Activated CD8-positive, alpha-beta memory T cell treated with anti-CD3 and anti-CD28 coated beads, Interleukin-2, amount 50 U/mL, for 4 hours (primary cell): Measurements from ENCODE around the gene TARS3.
"Not testable (repeated sequence)": the region's sequence is repeated elsewhere in the genome, so short reads cannot be mapped to it uniquely, and the experiment has no call there.

Experiments used
- DNase-seq: peaks from one replicate; pipeline ENCODE4 v3.0.0-alpha.2; 2020

Gene TARS3

DNA sequence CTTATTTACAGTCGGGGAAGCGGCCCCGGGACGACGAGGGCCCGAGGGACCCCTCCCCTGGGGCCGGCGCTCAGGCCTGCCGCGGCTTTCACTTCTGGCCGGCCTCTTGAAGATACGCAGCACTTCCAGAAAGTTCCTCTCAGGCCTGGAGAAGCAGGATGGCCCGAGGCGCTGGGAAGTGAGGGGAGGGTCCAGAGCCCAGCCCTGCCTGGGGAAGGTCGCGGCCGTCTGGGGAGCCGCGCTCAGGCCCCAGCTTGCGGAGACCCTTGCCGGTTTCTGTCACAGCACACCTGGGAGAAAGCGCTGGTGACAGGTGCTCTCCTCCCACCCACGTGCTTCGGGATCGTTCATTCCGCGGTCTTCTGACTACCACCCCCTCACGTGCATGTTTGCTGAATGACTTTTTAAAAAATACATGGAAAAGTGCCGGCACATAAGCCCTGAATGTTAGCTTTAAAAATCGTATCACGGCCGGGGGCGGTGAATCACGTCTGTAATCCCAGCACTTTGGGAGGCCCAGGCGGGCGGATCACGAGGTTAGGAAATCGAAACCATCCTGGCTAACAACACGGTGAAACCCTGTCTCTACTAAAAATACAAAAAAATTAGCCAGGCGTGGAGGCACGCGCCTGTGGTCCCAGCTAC, 71.4 kb downstream of the TARS3 start:
- peak; percentile 36 for DNase-seq

DNA sequence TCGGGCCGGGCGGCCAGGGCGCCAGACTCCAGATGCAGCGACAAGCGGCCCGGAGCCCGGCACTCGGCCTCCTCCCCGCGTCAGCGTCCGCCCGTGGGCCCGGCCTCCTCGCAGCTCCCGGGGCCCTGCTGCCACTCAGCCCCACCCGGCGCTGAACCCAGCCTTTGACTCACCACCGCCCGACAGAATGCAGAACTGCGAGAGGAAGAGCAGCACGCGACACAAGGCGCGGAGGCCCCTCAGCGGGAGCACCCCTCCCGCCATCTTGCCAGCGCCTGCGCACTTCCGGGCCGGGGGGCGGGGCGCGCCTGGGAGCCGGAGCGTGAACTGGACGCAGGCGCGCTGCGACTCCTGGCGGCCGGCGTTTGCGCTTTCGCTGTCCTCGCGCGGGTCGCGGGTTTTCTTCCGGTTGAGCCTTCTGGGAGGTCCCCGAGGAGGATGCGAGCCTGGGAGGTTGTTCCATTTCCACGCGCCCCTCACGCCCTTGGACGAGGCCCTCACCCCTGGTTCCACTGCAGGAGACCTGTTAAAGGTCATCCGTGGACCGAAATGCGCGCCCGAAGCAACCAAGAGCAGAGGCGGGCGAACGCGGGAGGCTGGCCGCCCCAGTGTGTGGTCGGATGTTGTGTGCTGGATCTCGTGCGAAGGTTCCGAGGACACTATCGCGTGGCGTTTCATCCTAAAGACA, 72.0 kb downstream of the TARS3 start, which contains the start of gene TM2D3:
TSS of gene TM2D3 (minus strand) at position 284 of the 688 bp plus-strand sequence. CDS start at position 264, 20 bp downstream.
- peak; percentile 96 for DNase-seq

DNA sequence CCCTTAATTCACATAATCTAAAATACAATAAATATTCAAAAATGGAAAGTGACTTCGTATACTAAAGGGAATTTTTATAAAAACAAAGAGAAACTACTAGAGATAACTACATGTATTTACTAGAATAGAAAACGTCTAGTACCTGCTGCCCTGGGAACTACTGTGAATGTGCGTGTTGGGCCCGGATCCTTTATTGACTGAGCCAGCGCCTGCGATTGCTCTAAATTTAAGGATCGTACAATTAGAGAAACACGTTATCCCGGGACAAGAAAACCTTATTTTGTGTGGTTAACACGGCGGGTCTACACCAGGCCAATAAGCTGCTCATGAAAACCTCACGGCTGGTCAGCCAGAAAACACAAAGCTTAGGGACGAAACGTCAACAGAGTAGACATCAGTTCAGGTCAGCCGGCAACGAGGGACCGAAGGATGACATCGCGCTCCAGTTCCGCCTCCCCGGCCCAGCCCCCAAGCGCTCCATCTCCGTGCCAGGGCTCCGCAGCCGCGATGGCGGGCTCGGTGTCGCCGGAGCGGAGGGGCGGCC, 72.6 kb downstream of the TARS3 start:
- DNase-seq, result no peak

DNA sequence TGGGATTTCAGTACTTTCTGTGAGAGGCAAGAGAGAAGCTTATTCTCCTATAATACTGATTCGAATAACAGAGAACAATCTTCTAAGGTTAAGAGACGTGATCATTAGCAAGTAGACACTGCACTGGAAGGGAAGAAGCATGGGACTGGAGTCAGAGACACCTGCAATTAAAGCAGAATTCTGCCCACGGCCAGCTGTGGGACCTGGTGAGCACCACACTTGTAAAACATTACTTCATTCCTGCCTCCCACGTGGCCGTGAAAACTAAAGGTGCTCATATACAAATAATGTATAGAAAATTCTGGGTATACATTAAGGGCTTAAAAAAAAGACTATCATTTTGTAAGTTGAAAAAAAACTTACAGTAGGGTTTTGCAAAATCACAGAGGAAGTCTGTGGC, 74.1 kb downstream of the TARS3 start:
- no peak for DNase-seq

DNA sequence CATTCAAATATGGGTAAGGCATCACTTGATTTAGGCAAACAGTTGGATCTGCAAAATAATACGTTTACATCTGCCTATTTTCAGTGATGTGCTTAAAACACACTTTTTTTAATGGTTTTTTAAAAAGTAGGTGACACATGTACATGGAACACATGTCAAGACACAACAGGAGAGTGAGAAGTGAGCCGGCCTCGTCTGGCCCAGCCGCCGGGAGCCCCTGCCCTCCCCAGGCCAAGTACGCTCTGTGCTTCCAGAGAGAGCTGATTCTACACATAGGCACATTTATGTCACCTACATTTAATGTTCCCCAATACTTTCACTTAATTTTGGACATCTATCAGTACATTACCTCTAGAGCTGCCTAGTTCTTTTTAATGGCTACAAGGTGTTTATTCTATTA, 75.9 kb downstream of the TARS3 start:
- DNase-seq, result no peak

DNA sequence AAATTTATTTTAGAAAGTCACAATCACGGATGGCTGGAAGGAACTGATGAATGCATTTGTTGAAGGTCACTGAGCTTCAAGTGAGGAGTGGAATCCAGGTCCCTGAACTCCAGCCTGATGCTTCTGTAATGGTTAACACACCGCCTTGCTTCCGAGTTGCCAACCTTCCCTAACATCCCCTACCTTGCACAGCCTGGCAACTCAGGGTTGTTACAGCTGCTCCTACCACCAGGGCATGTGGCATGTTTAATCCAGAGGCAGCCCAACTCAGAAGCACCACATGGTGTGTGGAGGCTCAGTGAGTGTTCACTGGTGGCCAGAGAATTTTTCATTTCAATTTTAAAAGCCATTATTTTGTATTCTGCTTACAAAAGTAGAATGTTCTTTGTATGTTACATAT, 77.0 kb downstream of the TARS3 start:
- no peak for DNase-seq

DNA sequence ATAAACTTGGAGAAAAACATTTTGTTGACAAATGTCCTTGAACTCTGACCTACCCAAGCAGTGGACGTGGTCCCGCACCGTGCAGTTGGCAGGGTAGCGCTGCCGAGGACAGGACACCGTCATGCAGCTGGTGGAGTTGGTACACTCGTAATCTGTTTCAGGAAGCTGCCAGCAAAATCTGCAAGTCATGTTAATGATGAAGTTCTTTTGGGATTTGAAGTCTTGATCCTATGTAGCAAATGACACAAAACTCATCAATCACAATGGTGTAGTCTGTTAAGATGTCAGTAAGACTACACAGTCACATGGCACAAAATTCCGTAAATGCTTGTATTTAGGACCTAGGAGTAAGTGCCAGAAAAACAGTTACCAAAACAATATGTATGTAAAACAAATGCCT, 77.6 kb downstream of the TARS3 start:
- no peak for DNase-seq

DNA sequence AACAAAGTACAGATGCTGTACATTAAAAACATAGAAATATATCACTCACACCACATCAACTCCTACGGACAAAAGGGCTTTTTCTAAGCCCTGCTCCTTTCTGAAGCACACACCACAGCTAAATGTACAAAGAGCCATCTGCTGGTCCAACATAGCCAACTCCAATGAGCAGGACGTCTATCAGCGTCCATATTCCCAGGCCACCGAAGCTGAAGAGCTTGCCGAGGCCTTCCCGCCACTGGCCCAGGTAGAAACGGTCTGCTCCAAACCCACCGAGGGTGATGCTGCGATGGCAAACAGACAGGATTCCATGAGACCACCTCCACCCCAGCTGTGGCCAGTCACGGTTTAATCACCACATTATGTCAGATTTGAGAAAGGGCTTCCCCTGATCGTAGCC, 81.9 kb downstream of the TARS3 start:
- DNase-seq, result no peak

DNA sequence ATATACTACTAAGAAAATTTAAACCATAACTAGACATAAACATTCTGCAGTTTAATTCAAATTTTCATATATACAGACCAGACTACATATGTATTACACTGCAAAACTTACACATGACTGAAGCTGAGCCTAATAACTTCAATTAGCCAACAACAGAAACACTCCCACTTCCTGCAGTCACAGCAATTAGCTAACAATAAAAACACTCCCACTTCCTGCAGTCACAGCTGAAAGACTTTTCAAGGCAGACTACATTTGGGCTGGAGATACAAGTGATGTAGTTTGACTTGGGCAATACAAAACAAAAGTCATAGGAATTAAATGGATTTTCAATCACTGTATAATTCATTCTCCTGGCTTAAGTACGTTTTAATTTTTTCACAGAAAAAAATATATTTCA, 82.4 kb downstream of the TARS3 start:
- DNase-seq, result no peak

DNA sequence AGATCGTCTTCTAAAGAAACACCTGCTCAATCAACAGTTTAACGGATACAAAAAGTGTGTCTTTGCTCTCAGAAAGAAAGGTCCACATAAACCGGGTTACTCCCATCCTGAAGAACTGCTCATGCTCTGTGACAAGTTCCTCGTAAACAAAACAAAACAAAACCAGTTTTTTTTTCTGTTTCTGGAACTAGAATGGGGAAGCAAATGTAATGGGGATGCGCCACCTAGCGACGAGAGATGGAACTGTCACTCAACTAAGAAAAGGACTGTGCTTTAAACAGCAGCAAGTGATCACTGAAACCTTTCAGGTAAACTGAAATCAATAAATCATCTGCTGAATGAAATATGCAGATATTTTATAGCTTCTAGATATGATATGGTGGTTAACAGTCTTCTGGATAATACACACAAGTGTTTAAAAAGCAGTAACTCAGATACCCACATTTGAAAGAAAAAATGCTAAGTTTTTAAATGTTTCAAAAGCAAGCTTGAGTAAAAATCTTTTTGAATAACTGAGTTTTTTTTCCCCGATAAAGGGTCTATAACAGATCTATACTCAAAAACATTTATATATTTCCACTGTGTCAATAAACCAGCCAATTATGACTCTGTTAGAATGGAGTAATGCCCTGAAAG, 83.0 kb downstream of the TARS3 start:
- peak; percentile 70 for DNase-seq

DNA sequence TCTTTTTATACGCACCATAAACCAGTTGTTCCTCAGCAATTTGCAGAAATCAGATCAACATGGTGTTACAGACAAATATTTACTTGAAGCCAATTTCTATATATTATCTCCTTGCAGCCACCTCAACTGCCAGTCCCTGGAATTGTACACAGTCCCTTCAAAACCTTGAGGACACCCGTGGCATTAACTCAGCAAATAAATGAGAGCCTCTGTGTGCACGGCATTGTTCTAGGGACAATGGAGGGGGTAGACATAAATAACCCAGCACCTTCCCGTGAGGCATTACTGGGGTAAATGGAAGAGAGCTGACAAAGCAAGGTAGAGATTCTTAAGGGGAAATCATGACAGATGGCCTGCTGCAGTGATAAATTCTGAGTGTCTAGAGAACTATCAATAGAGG, 84.6 kb downstream of the TARS3 start:
- no peak for DNase-seq

DNA sequence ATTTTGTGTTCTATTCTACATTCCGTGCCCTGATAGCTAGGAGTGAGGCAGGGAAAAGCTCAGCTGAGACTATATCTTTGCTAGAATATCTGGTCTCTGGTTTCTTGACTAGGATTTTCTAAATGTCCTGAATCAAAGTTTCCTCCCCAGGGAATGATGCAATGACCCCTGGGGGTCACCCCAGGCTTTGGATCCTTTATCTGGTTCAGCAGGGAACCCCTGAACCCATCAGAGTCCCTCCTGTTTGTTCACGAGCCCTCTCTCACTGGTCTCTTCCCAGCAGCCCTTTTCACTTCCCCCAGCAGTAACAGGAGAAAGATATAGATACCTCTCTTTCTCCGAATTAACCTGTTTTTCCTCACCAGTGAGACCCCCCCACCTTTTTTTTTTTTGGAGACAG, 86.4 kb downstream of the TARS3 start:
- DNase-seq, result no peak

DNA sequence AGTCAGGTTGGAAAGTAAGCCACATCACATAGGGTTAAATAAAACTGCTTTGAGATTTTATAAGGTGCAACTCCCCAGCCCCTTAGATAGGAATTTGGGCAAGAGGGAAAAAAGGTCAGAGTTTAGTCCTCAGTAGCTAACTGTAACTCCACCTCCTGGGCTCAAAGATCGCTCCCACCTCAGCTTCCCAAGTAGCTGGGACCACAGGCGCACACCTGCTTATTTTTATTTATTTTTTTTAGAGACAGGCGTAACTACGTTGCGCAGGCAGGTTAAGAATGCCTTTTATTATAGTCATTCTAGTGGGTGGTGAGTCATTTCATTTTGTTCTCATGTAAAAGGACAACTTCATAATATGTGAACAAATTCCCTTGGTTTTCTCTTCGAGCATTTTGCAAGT, 86.8 kb downstream of the TARS3 start:
- no peak for DNase-seq

DNA sequence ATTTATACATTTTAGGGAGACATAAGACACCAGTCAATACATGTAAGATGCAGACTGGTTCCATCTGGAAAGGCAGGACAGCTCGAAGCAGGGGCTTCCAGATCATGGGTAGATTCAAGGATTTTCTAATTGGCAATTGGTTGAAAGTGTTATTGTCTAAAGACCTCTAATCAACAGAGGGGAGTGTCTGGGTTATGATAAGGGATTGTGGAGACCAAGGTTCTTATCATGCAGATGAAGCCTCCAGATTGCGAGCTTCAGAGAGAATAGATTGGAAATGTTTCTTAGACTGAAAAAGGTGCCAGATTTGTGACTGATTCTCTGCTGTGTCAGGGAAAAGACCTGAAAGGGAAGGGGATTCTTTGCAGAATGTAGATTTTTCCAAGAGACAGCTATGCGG, 87.2 kb downstream of the TARS3 start:
- no peak for DNase-seq

DNA sequence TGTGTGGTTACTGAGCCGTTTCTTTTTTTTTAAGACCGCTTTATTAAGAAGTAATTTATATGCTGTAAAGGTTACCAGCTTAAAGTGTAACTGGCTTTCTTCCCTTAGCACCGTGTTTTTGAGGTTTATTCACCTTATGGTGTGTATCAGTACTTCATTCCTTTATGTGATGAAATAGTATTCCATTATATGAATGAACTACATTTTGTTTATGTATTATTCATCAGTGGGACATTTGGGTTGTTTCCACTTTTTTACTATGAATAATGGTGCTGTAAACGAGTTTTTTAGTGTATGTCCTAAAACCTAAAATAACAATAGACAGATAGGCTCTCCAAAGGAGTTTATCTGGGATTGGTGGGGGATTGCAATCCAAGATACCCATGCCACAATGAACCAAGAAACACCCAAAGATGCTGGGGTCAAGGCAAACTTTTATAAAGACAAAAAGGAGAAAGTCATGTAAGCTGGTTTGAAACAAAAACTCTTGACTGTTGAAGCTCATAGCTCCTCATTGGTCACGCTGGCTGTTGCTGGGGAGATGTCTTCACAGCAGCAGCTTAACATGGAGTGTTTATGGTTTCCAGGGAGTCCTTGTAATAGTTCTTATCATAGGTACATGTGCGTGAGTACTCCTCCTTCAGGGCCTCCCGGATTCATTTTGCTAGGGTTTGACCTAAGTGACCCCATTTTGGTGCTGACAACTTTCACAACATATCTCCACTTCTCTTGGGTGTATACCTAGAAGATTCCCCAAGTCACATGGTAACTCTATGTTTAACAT, 88.1 kb downstream of the TARS3 start:
- DNase-seq, result no peak

DNA sequence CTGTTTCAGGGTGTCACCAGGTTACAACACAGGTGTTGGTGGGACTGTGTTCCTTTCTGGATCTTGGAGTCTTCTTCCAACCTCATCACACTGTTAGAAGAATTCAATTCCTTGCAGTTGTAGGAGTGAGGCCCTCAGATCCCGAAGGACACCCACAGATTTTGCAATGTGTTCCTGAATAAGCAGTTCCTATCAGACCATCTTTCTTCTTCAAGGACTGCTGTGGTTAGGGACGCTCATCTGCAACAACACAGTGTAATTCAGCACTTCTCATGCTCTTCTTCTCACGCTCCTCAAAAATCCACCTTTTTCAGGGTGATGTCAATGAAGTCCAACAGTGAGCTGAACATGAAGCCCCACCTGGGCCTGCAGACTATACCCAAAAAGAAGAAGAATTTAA, 90.9 kb downstream of the TARS3 start:
- no peak for DNase-seq

DNA sequence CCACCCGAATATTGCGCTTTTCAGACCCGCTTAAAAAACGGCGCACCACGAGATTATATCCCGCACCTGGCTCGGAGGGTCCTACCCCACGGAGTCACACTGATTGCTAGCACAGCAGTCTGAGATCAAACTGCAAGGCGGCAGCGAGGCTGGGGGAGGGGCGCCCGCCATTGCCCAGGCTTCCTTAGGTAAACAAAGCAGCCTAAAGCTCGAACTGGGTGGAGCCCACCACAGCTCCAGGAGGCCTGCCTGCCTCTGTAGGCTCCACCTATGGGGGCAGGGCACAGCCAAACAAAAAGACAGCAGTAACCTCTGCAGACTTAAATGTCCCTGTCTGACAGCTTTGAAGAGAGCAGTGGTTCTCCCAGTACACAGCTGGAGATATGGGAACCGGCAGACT, 97.5 kb downstream of the TARS3 start:
- not testable (repeated sequence) for DNase-seq

DNA sequence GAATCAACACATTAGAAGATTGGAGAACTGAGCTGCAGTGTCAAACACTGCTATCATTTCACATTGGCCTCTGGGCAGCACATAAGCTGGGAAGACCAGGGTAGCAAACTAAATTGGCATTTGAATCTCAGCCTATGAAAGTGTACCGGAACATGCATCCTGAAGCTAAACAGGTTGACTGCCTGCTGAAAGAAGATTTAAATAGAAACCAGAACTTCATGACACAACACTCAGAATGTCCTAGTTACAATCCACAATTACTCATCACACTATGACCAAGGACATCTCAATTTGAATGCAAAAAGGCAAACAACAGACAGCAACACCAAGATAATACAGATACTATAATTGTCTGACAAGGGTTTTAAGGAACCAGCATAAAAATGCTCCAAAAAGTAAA, 98.3 kb downstream of the TARS3 start:
- no peak for DNase-seq

DNA sequence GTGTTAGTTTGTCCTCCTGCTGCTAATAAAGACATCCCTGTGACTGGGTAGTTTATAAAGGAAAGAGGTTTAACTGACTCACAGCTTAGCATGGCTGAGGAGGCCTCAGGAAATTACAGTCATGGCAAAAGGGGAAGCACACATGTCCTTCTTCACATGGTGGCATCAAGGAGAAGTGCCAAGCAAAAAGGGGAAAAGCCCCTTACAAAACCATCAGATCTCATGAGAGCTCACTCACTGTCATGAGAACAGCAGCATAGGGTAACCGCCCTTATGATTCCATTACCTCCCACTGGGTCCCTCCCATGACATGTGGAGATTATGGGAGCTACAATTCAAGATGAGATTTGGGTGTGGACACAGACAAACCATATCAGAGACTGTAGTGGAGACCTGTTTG, 99.1 kb downstream of the TARS3 start:
- no peak for DNase-seq

DNA sequence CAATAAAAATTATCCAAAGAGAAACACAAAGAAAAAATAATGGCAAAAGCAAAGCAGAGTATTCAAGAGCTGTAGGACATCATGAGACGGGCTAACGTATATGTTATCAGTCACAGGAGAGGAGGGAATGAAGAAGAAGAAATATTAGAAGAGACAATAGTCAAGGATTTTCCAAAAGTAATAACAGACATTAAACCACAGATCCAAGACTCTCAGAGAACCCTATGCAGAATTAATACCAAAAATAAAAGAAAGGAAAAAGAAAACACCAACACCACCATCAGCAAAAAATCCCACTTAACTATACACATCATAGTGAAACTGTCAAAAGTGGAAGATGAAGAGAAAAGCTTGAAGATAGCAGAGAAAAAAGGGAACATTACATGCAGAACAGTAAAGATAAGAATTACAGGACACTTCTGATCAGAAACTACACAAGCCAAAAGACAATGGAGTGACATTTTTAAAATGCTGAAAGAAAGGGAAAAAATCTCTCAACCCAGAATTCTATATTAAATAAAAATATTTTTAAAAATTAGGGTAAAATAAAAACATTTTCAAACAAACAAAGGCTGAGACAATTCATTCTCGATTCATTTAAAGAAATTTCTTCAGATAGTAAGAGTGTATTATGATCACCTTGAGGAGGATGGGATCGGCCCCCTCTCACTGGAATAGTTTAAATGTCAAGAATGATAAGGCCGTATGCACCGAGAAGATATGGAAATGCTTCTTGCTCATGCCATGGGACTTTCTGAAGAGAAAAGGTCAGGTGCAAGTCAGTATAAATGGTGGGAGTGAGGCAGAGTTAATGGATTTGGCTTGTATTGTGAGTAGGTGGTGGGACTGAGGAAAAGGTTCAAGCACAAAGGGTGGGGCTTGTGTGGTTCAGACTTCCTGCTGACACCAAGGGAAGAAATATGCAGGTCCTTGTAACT, 100.6 kb downstream of the TARS3 start:
- DNase-seq, result no peak

DNA sequence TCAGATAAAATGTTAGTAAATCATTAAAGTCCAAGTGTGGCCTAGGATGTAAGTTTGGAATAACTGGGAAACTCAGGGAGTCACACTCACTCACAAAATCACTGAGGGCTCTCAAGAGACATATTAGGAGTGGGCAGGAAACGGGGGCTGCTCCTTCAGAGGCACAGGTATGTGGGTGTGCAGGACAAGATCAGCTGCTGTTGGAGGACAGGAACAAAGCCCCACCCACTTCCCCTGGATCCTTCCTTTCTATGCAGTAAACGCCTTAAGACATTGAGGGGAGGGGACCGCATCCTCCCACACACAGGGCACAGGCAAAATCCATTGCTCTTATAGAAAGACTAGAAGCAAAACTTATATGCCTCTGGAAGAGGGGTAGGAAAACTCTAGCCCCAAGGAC, 102.3 kb downstream of the TARS3 start:
- DNase-seq, result no peak

DNA sequence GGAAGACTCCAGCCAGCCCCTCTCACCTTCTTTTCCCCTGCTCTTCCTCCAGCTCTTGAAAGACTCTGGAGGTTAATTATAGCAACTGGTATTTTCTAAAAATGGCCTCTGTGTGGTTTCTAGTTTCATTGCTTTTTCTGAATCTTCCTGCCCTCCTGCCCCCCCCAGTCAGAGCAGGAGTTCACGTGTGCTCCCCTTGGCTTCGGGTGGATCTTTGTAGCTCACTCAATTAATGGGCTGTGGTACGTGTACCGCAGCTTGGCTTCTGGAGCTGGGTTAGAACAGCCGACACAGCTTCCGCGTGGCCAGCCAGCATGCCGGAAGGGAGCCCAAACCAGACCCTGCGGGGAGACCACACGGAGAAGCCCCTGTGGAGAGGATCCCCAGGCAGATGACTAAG, 103.6 kb downstream of the TARS3 start:
- DNase-seq, result no peak

DNA sequence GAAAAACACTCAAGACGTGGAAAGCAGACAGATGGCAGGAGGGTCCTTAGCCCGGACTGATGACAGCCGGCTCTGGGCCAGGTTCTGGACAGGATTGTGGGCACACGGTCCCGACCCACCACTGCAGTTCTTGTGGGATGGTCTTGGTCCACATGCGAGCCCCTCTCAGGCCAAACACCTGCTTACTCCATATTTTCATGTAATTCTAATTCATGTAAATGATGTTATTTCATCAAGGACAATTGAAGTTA, 104.7 kb downstream of the TARS3 start:
- DNase-seq, result no peak
